NCI-H1417 treated with DMSO at 0.1 percent for 48 hours (cell line): ENCODE measurements around the gene ALG1L2.
"Not testable (repeated sequence)": the region's sequence is repeated elsewhere in the genome, so short reads cannot be mapped to it uniquely, and the experiment has no call there.

Source experiments
- DNase-seq: peaks from one replicate; lab custom pipeline; 2025; lab: John Stamatoyannopoulos, UW

The ALG1L2 gene

DNA sequence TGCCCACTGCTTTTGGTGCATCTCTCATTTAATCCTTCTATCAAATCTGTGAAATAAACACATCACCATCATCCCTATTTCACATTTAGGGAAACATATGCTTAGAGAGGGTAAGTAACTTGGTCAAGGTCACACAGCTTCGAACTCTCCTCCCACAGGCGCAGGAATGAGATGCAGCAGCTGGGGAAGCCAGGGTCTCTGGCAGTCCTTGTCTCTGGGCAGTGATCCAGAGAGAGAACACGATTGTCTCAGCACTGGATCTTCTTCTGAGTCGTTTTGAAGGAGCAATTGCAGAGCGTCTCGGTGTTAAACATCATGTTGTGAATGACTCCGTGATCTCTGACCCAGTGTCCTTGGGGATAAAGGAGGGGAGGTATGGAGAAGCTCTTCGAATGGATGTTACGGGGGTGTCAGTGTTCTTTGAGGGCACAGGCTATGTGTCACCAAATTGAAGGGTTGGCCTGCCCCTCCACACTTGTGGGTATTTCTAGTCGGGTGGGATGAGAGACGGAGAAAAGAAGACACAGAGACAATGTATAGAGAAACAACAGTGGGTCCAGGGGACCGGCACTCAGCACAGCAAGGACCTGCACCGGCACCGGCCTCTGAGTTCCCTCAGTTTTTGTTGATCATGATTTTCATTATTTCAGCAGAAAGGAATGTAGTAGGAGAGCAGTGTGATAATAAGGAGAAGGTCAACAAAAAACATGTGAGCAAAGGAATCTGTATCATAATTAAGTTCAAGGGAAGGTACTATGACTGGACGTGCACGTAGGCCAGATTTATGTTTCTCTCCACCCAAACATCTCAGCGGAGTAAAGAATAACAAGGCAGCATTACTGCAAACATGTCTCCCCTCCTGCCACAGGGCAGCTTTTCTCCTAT, 41.5 kb downstream of the ALG1L2 start:
- not testable (repeated sequence) for DNase-seq

DNA sequence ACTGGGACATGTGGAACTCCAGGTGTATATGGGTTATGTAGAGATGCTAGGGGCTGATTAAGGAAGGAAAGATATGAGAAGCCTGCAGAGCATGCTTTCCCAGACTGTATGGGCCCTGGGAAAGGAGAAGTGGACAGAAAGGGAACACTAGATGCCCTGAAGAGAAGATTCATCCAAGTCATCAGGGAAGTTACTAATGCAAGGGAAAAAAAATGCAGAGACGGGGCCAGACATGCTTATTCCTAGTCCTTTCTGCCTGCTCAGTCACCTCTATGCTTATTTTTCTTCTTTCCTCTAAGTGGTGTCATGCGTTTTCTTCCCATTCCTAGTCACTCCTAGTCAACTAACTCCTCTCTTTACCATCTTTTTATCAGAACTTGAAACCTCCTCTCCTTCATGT, 43.8 kb downstream of the ALG1L2 start:
- DNase-seq = not testable (repeated sequence)

- DNase-seq = not testable (repeated sequence)
These were observed 54.7 kb downstream of the ALG1L2 start for GRCh38 chr3:130136337-130136736.

DNA sequence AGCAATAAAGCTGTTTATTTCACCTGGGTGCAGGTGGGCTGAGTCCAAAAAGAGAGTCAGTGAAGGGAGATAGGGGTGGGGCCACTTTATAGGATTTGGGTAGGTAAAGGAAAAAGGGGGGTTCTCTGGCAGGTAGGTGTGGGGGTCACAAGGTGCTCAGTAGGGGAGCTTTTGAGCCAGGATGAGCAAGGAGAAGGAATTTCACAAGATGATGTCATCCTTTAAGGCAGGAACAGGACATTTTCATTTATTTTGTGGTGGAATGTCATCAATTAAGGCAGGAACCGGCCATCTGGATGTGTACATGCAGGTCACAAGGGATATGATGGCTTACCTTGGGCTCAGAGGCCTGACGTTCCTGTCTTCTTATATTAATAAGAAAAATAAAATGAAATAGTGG, 56.1 kb downstream of the ALG1L2 start:
- not testable (repeated sequence) for DNase-seq

GRCh38 chr3:130138992-130139391, 57.4 kb downstream of the ALG1L2 start:
- DNase-seq = not testable (repeated sequence)

- DNase-seq = not testable (repeated sequence)
These were observed 59.1 kb downstream of the ALG1L2 start for GRCh38 chr3:130140756-130141155.

GRCh38 chr3:130143648-130144327, 62.2 kb downstream of the ALG1L2 start:
- DNase-seq = not testable (repeated sequence)

DNA sequence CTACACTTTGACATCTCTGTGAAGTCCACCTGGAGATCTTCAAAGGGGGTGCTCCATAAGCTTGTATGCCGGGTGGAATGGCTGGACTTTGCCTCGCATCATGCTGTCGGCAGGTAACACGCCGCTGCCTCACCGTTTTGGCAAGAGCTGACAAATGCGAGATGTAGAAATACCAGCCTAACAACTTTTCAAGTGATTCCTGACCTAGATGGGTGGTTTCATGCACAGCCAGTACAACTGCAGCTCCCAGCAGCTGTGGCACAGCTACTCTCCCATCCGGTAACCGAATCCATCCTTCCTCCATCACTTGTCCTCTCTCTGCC, 62.7 kb downstream of the ALG1L2 start:
- not testable (repeated sequence) for DNase-seq

DNA sequence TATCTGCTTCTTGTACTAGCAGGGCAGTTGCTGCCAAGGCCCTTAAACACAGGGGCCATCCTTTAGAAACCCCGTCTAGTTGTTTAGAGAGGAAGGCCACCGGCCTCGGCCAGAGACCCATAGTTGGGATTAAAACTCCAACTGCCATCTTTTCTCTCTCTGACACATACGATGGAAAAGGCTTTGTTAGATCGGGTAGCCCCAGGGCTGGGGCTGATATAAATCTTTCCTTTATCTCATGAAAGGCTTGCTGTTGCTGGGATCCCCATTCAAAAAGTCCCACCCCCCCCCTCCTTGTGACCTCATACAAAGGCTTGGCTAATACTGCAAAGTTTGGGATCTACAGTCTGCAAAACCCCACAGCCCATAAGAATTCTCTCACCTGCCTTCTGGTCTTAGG, 63.8 kb downstream of the ALG1L2 start:
- DNase-seq = not testable (repeated sequence)

- not testable (repeated sequence) for DNase-seq
These were observed 64.8 kb downstream of the ALG1L2 start for GRCh38 chr3:130146465-130146864.
